CD4-positive, alpha-beta T cell treated with Interleukin-21 for 1 hour (primary cell): ENCODE measurements around the gene HTR2B.
"Not testable (repeated sequence)": the region's sequence is repeated elsewhere in the genome, so short reads cannot be mapped to it uniquely, and the experiment has no call there.

Experiments used
- DNase-seq: peaks from one replicate; pipeline ENCODE4 v3.0.0-alpha.2; 2020

Gene HTR2B

GRCh38 chr2:231124838-231125568, at the start of gene HTR2B:
HTR2B (minus strand) TSS chr2:231125042; CDS start chr2:231123764, 1,278 bp downstream.
- no peak for DNase-seq

- DNase-seq = no peak
Observed at GRCh38 chr2:231174211-231174651, 49.4 kb upstream of the HTR2B start.

DNA sequence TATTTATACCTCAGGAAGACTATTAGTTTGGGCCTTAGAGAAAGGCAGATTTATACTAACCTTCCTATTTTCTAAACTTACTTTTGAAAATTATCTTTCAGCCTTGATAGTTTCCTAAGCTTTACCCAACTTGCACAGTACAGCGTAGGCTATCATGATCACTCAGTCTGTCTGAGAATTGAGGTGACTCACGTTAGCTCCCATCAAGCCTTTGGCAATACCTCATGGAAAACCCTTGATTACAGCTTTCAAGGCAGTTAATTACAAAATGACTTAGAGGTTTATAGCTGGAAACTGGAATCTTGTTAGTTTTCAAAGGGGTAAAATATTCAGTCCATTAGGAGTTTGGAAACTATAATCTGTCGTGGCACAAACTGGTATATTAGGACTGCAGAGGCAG, 47.2 kb upstream of the HTR2B start:
- DNase-seq = no peak

- DNase-seq = no peak
Observed at GRCh38 chr2:231170055-231170454, 45.2 kb upstream of the HTR2B start.

DNA sequence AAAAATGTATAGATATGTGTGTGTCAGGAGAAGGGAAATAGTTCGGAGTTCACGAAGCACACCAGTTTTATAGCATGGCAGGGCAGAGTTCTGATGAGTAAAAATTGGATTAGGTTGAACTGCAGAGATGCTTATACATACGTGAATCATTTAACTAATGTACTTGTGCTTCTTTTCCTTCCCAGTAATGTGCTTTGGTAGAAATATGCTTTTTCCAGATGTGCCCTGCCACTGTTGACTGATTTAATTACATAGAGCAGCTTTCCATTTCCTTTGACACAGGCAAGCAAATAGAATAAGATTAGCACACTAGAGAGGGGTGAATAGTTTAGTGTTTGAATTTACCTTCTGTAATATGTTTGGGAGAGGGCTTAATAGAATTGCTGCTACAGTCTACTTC, 44.6 kb upstream of the HTR2B start:
- no peak for DNase-seq

- no peak for DNase-seq
Observed at GRCh38 chr2:231168460-231169139, 43.8 kb upstream of the HTR2B start.

GRCh38 chr2:231167745-231168459, 43.1 kb upstream of the HTR2B start:
- no peak for DNase-seq

- DNase-seq = no peak
Observed at GRCh38 chr2:231163414-231164095, 38.7 kb upstream of the HTR2B start.

DNA sequence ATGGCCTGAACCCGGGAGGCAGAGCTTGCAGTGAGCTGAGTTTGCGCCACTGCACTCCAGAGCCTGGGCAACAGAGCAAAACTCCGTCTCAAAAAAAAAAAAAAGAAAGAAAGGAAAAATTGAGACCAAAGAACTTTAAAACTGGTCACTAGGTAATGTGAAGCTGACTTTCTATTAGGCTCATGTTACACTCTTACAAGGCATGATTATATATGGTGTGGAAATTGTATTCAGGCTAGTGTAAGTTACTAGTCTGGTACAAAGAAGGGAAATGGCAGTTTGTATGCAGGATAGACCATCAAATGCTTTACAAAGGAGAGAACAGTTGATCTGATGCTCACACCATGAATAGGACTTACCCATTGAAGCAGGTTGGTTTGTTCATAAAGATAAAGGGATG, 38.2 kb upstream of the HTR2B start:
- DNase-seq = no peak

GRCh38 chr2:231161877-231162329, 37.1 kb upstream of the HTR2B start:
- DNase-seq = no peak

- no peak for DNase-seq
Observed at GRCh38 chr2:231161252-231161839, 36.5 kb upstream of the HTR2B start.

GRCh38 chr2:231160701-231161100, 35.9 kb upstream of the HTR2B start:
- no peak for DNase-seq

- no peak for DNase-seq
Observed at GRCh38 chr2:231159306-231159705, 34.5 kb upstream of the HTR2B start.

GRCh38 chr2:231152800-231153557, 28.1 kb upstream of the HTR2B start:
- no peak for DNase-seq

DNA sequence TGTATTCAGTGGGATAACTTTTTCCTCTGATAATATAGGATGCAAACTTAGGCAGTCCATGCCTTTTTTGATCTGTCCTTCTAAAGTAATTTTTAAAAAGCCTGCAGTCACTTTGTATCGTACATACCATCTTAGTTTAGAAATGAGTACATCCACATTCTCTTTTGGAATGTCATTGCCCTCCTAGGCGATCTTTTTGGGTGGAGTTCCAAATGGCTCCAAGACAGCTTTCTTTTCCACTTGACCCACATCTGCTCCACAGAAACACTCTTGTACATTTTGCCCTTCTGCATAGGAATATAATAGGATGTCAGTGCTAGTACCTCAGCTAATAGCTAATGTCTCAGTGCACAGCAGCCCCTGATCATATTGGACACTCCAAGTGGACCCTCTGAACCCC, 21.8 kb upstream of the HTR2B start:
- DNase-seq = no peak

DNA sequence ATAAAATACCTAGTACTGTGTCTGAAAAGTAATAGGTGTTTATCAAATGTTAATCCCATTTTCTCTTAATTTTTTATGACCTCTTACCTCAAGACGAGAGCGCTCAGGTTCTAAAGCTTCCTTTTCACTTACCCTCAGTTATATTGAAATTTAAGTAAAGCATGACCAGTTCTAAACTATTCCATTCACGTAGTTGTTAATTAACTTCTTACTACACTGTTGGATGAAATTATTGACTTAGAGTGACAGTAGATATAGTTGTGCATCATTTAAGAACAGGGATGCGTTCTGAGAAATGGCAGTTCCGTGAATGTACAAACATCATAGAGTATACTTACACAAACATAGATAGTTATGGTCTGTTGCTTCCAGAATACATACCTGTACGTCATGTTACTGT, 20.1 kb upstream of the HTR2B start:
- no peak for DNase-seq

DNA sequence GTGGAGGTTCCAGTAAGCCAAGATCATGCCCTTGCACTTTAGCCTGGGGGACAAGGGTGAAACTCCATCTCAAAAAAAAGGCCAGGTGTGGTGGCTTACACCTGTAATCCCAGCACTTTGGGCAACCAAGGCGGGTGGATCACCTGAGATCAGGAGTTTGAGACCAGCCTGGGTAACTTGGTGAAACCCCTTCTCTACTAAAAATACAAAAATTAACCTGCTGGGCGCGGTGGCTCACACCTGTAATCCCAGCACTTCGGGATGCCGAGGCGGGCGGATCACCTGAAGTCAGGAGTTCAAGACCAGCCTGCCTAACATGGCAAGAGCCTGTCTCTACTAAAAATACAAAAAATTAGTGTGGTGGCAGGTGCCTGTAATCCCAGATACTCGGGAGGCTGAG, 16.0 kb upstream of the HTR2B start:
- not testable (repeated sequence) for DNase-seq

- no peak for DNase-seq
Observed at GRCh38 chr2:231139796-231140195, 15.0 kb upstream of the HTR2B start.

DNA sequence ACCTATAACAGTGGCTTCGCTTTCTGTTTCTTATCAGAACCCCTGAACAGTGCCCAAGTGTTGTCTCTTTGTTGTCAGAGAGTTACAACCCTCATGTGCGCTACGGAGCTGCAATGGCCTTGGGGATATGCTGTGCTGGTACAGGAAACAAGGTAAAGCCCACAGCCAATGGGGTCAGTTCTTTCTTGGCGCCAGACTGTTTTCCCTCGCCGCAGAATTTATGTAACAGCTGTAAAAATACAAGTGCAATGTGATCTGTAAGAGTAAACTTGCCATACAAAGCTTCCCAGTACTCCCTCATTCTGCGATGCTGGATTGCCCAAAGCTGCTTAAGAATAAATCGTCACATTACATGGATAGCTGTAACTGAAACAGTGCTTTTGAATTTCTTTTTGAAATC, 13.9 kb upstream of the HTR2B start:
- DNase-seq = no peak

DNA sequence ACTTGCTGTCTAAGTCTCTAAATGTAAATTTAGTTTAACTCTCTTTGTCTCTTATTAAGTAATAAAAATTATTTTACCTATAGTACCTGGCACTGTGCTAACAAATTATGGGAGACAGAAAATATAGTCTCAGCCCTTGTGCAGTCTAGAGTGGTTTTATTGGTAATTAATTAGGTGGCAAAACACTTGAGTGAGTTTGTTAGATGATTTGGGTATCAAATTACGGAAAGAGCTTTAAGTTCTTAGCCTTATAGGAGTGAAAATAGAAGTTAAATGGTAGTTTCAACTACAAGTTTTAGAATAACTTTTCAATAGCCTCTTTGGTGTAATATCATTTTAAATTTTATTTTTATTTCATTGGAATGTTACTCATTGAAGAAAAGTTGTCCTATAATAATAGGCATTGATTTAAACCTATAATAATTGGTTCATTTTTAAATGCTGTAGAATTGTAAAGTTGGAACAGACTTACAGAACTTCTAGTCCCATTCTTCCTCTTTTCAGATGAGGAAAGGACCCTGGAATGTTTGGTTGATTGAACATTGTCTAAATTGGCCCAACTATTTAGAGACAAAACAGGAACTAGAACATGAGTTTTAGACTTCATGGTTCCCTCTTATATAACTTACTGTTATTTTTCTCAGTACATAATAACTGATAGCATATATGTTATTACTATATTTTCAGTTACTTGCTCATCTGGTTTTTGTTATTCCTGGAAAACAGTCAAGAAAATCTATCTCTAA, 10.2 kb upstream of the HTR2B start:
- DNase-seq = no peak
